Measurements from ENCODE around the gene SLC46A1.
"Not testable (repeated sequence)": the region's sequence is repeated elsewhere in the genome, so short reads cannot be mapped to it uniquely, and the experiment has no call there.

Gene SLC46A1

GRCh38 chr17:28405632-28406472 lies at the start of gene SLC46A1:
Gene SLC46A1, minus strand, starts transcription at chr17:28406212. Its CDS starts 98 bp downstream, at chr17:28406114.
- DNase-seq (ENCODE audit: low spot score): peak; percentile 46

GRCh38 chr17:28449859-28450258 lies 43.8 kb upstream of the SLC46A1 start:
- no peak for DNase-seq (ENCODE audit: low spot score)

DNA sequence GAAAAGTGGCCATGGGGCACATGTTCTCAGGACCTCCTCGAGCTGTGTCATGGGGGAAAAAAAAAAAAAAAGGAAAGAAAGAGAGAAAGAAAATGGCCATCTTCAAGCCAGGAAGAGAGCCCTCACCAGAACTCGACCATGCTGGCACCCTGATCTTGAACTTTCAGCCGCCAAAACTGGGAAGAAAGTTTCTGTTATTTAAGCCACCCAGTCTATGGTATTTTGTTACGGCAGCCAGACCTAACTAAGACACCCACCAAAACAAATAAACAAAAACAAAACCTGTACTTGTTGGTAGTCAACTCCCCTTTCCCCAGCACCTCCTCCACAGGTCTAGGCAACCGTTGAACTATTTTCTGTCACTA lies 41.4 kb upstream of the SLC46A1 start:
- DNase-seq (ENCODE audit: low spot score): no peak

GRCh38 chr17:28446716-28447395 lies 40.8 kb upstream of the SLC46A1 start:
- DNase-seq (ENCODE audit: low spot score): no peak

- no peak for DNase-seq (ENCODE audit: low spot score)
Measured at GRCh38 chr17:28443901-28444638, 38.1 kb upstream of the SLC46A1 start.

DNA sequence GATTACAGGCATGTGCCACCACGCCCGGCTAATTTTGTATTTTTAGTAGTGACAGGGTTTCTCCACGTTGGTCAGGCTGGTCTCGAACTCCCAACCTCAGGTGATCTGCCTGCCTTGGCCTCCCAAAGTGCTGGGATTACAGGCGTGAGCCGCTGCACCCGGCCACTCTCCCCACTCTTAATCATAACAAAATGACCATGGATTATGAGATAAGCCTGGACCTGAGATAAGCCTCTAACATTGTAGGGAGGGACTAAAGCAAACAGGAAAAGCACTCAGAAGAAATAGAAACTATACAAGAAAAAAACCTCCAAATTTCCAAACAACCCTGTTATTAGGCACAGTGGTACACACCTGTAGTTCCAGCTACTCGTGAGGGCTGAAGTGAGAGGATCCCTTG lies 28.3 kb upstream of the SLC46A1 start:
- not testable (repeated sequence) for DNase-seq (ENCODE audit: low spot score)

DNA sequence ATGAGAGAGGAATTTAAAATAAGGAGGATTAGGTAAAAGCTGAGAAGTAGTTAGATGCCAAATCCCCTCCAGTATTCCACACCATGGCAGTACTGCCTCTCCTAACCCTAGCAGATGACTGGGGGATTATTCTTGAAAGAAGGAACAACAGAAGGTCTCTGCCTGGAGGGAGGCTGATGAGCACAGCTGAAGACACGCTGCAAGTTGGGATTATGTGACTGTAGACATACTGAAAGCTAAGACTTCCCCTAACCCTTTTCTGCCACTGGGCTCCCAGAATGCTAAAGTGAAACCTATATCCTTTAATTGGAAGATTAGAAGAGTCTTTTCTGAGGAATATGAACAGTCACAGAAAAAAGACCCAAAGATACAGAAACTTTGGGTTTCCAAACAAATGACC lies 27.7 kb upstream of the SLC46A1 start:
- no peak for DNase-seq (ENCODE audit: low spot score)

GRCh38 chr17:28427982-28428381 lies 22.0 kb upstream of the SLC46A1 start:
- DNase-seq (ENCODE audit: low spot score): not testable (repeated sequence)

DNA sequence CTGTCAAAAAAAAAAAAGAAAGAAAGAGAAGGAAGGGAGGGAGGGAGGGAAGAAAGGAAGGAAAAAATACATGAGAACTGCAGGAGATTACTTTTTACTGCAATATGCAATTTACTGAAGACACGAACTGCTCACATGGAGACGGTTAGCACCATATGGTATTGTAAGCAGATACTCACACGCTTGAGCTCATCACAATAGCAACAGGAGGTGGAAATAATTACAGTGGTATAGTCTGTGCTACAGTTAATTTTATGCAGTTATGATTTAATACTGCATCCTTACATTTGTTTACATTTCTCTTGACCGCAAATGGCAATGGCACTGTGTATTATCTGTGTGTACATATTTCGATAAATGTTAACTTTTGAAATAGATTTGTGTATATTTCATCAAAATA lies 21.4 kb upstream of the SLC46A1 start:
- no peak for DNase-seq (ENCODE audit: low spot score)

DNA sequence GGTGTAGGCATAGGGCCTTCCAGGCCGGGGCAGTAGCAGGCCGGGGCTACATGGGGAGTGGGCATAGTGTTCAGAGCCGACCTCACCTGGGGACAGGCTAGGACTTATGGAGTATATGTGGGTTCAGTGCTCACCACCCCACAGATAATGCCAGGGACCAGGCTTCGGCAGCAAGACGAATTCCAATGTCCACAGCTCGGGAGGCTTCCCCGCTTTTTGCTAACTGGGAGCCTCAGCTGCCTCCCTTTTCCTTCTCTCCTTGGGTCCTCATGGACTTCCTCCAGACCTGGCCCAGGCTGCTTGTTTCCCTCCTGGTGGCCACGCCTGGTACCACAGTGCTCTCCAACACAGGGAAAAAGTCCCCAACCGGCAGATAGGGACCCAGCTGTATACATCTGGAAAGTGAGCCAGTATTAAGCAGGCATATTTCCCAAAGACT lies 20.1 kb upstream of the SLC46A1 start:
- DNase-seq (ENCODE audit: low spot score): no peak

- DNase-seq (ENCODE audit: low spot score): no peak
Measured at GRCh38 chr17:28425206-28425605, 19.2 kb upstream of the SLC46A1 start.

DNA sequence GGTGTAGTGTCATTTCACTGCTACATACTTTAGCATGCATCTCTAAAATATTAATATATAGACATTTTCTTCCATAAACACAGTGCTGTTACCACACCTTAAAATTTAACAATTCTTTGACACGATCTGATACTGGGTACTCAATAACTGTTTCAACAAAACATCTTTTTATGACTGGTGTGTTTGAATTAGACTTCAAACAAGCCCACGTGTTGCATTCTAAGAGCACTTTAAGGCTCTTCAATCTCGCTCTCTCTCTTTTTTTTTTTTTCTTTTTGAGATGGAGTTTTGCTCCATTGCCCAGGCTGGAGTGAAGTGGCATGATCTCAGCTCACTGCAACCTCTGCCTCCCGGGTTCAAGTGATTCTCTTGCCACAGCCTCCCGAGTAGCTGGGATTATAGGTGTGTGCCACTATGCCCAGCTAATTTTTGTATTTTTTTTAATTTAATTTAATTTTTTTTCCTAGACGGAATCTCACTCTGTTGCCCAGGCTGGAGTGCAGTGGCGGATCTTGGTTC lies 15.8 kb upstream of the SLC46A1 start:
- DNase-seq (ENCODE audit: low spot score): no peak

DNA sequence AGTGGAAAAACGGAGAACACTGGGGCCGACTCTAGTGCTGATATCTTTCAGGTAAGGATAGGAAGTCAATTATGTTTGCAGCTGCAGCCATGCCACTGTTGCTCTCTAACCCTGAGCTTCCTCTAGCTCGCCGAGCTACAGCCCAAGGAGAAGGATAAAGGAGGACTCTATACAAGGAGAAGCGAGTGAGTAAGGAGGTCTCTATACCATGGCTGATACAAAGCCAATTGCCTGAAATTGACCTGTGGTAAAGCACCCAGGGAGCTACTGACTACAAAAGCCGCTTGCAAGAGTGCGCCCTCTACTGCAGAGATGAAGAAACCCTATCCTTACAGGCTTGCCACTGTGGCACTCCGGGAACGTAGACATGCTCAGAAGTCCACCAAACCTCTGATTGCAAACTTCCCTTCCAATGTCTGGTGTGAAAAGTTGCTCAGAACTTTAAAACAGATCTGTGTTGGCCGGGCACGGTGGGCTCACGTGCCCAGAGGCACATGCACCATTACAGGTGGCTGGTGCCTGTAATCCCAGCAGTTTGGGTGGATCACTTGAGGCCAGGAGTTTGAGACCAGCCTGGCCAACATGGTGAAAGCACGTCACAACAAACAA lies 10.8 kb upstream of the SLC46A1 start:
- peak; percentile 72 for DNase-seq (ENCODE audit: low spot score)

DNA sequence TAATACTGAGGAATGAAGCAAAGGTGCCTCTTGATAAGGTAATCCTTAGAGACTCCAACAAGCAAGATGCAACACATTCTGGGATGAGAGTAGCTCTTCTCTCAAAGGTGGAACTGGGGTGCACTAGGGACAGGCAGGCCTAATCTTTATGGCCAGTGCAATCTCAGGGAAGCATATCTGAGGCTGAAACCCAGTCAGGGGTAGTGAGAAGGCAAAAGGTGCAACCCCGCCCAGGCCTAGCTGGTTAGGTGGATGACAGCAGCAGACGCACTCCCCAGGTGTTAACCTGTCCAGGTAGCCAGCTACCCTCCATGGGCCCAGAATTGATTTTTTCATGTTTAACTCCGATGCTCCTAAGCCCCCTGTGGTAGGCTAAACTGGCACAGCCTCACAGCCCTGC lies 9.9 kb upstream of the SLC46A1 start:
- DNase-seq (ENCODE audit: low spot score): no peak

DNA sequence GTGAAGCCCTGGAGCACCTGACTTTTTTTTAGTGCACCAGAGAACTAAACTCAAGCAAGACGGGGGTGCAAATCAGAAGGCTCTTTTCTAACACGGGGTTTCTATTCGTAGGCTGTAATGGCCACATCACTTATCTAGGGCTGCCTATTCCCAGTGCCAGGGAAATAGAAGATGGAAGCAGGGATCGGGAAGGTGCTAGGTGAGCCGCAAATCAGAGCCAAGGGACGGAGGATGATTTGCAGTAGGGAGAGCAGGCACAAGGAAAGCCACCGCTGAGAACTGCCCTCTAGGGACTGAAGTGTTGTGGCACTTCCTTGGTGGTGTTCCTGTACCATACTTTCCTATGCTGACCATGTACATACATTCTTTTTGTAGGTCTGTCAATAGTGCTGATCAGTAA lies 7.8 kb upstream of the SLC46A1 start:
- DNase-seq (ENCODE audit: low spot score): no peak

GRCh38 chr17:28412099-28412498 lies 6.1 kb upstream of the SLC46A1 start:
- no peak for DNase-seq (ENCODE audit: low spot score)

GRCh38 chr17:28407974-28408306 lies 1.9 kb upstream of the SLC46A1 start:
- no peak for DNase-seq (ENCODE audit: low spot score)

DNA sequence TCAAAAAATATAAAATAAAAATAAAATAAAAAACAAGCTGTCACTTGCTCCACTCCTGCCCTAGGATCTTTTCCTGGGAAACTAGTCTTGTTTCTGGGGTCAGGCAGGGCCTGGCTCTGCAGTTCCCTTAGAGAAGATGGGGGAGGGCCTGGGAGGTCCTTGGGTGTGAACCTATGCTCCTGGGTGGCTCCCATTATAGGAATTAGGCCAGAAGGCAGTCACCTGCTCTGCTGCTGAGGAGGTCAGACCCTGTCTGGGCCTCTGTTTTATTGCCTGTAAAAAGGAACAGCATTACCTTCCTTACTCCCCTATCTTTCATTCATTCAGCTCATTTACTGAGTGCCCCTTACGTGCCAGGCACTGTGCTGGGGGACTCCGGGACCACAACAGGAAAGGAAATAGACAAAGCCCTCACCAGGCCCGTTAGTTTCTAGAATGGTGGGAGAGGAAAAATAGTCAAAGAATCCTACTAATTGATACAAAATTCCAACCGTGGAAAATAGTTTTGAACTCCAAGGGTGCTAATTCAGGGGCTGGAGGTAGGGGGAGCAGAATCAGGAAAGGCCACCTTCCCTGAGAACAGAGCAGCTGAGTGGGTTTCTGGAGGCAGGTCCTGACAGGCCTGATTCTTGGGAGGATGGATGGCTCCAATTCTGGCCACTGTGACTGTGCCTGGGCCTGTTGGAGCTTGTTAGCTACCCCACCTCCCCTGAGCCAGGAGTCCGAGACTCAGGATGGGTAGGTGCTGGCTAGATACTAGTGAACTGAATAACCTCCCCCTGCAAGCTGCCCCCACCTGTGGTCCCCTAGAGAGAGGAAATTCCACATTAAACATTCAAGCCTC lies 1.3 kb upstream of the SLC46A1 start:
- no peak for DNase-seq (ENCODE audit: low spot score)

- DNase-seq (ENCODE audit: low spot score): no peak
Measured at GRCh38 chr17:28406473-28406814, 432 bp upstream of the SLC46A1 start.

GRCh38 chr17:28404812-28405570 lies 1.0 kb downstream of the SLC46A1 start:
- DNase-seq (ENCODE audit: low spot score): no peak

GRCh38 chr17:28404461-28404811 lies 1.6 kb downstream of the SLC46A1 start:
- no peak for DNase-seq (ENCODE audit: low spot score)

Measured in activated CD4-positive, alpha-beta T cell treated with anti-CD3 and anti-CD28 coated beads, Interleukin-2, Interleukin-4, amounts not matched to agents 100 ng/mL and 50 ng/mL, durations not matched to agents 16 hours and 8 hours (primary cell).